Lower leg skin (tissue), 4 donors: ENCODE measurements around the gene MAGI3. TPM values are rescaled to one million over a fixed set of nuclear protein-coding genes. Genes with fewer than 3 reads are reported as not detected.
"Not testable (repeated sequence)": the region's sequence is repeated elsewhere in the genome, so short reads cannot be mapped to it uniquely, and the experiment has no call there.

Experiments used
- DNase-seq, 2 donors: peaks; one replicate each; pipeline ENCODE4 v3.0.0-alpha.2; 2019; ENCODE audit warnings: low spot score in 2 of 2
- H3K4me3 ChIP-seq: fragments of 200-600 bp; sonication (generic); 2 replicates; pipeline ENCODE4 v1.5.1; 2017; ENCODE audit warnings: mild to moderate bottlenecking, low read depth; ENCODE audit not compliant: poor library complexity, severe bottlenecking
- POLR2A ChIP-seq, 2 donors: fragments of 450-650 bp; IDR thresholded peaks; one replicate each; pipeline ENCODE4 v1.6.1; 2016 to 2017; ENCODE audit warnings: antibody characterized with exemption in 2 of 2, mild to moderate bottlenecking in 1 of 2, moderate library complexity in 1 of 2
- WGBS, 2 donors: methylation state at CpG; one replicate each; pipeline ENCODE4 v1.1.5; 2018; 5-methylcytosine and 5-hydroxymethylcytosine counted together
- intact Hi-C: fragments of 100-400 bp; cut with DNase I; formaldehyde crosslinking; loops from one replicate; pipeline ENCODE4 v1.15.0; 2023; ENCODE audit warnings: low total_unique reads
- total RNA-seq, 4 donors: library from RNA; depleted of rRNA; stranded (reverse); fragments of >200 nt; gene quantifications; one replicate each; pipeline ENCODE4 v1.1.0, GENCODE V29; 2016
- TF ChIP-seq, protein P1 (sequence below), 3 donors: fragments of 450-650 bp; IDR thresholded peaks; one replicate each; pipeline ENCODE4 v1.5.1; 2016; ENCODE audit warnings: antibody characterized with exemption in 3 of 3, mild to moderate bottlenecking in 3 of 3, moderate library complexity in 2 of 3

MAGI3 gene
- total RNA-seq, 4 donors from 2014 or later = 6.8 to 14.2 (median 10.3) TPM

DNA sequence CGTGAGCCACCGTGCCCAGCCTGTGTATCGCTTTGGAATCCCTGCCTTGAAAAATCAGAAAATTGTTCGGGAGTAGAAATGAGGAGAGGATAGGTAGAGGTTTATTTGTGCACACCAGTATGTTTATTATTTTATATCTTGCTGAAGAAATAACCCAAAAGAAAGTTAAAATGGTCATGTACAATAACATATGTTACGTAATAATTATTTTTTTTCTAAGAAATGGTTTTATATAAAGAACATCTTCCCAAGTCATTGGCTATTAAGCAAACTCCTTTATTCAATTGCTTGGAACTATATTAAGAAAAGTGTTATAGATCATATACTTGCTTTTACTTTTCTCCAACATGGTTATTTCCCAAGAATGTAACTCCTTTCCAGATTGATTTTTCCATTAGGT is 197.2 kb downstream of the MAGI3 start:
- no peak for DNase-seq
- TF ChIP-seq POLR2A (IDR thresholded peaks at IDR 0.05) = no peak
- TF ChIP-seq, protein P1, sequence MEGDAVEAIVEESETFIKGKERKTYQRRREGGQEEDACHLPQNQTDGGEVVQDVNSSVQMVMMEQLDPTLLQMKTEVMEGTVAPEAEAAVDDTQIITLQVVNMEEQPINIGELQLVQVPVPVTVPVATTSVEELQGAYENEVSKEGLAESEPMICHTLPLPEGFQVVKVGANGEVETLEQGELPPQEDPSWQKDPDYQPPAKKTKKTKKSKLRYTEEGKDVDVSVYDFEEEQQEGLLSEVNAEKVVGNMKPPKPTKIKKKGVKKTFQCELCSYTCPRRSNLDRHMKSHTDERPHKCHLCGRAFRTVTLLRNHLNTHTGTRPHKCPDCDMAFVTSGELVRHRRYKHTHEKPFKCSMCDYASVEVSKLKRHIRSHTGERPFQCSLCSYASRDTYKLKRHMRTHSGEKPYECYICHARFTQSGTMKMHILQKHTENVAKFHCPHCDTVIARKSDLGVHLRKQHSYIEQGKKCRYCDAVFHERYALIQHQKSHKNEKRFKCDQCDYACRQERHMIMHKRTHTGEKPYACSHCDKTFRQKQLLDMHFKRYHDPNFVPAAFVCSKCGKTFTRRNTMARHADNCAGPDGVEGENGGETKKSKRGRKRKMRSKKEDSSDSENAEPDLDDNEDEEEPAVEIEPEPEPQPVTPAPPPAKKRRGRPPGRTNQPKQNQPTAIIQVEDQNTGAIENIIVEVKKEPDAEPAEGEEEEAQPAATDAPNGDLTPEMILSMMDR (IDR thresholded peaks at IDR 0.05) = no peak
- intact Hi-C loops = no loop called here
- 78 to 96% methylated on average over 5 of the region's 5 CpGs for WGBS, 2 donors
- no peak overlapping the region for H3K4me3 ChIP-seq

DNA sequence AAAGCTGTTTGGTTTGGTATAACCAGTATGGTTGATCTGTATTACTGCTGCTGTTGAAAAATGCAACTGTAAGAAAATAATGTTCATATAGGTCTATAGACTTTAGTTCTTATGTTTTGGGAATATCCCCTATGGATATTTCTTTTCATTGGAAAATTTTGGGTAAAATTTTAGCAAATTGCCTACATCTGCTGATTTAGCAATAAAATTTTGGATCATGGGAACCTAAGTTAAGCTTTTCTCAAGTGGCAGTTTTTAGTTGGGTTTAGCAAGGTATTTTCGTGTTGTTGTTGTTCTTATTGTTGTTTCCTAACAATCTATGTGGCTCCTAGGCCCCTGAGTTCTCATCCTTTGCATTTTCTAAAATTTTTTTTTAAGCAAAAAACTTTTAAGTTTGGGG is 201.9 kb downstream of the MAGI3 start:
- TF ChIP-seq POLR2A (IDR thresholded peaks at IDR 0.05) = no peak
- TF ChIP-seq, protein P1 (IDR thresholded peaks at IDR 0.05) = no peak
- WGBS, 2 donors = 0 to 97% methylated on average over 1 of the region's 1 CpG
- DNase-seq = no peak
- H3K4me3 ChIP-seq = no peak overlapping the region
- intact Hi-C loops = no loop called here

DNA sequence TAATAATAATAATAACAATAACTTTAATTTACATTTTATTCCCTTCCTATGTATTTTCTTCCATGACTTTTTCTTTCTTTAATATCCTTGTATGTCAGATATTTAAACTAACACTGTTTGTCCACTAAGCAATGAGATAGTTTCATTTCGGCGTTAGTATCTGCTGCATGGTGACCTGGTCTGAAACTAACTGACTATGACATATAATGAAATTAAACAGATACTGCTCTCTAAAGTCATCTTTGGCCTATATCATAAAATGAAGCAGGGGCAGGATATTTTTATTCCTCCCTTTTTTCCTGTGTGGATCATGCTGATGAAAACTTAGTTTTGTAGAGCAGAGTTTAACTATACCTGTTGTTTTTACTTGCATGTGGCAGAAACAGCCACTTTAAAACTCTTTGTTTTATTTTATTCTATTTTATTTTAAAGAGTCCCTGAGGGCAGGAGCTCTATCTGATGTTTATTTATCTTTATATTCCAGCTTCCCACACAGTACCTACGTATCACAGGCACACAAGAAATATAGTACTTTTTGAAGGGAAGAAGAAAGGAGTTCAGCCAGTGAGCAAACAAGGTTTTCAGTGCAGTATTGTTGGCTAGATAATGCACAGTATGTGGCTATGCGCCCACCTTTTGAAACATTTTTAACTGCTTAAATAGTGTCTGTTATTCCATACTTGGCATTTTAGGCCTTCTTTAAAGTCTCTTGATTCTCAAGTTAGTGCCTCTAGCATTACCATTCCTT is 203.4 kb downstream of the MAGI3 start:
- intact Hi-C loops = no loop called here
- WGBS, 2 donors = 84 to 91% methylated on average over 4 of the region's 4 CpGs
- TF ChIP-seq POLR2A (IDR thresholded peaks at IDR 0.05) = no peak
- no peak for DNase-seq
- H3K4me3 ChIP-seq = no peak overlapping the region

DNA sequence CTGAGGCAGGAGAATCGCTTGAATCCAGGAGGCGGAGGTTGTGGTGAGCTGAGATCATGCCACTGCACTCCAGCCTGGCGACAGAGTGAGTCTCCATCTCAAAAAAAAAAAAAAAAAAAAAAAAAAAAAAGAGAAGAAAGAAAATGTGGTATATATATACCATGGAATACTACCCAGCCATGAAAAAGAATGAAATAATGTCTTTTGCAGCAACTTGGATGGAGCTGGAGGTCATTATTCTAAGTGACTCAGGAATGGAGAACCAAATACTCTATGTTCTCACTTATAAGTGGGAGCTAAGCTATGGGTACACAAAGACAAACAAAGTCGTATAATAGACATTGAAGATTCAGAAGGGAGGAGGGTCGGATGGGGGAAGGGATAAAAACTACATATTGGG is 214.2 kb downstream of the MAGI3 start:
- H3K4me3 ChIP-seq = not testable (repeated sequence)
- 96 to 98% methylated on average over 5 of the region's 5 CpGs for WGBS, 2 donors

DNA sequence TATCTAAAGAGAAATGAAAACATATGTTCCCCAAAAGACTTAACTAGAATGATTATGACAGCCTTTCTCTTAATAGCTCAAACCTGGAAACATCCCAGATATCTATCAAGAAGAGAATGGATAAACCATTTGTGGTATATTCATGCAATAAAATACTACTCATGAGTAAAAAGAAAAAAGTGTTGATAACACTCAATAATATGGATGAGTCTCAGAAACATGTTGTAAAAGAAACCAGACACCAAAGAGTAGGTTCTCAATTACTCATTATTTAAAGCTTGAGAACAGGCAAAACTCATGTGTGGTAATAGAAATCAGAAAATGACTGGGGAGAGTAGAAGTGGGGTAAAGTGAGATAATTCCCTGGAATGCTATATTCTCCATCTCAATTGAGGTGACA is 214.8 kb downstream of the MAGI3 start:
- no peak overlapping the region for H3K4me3 ChIP-seq
- intact Hi-C loops = no loop called here
- no peak for DNase-seq
- no peak for TF ChIP-seq POLR2A (IDR thresholded peaks at IDR 0.05)
- TF ChIP-seq, protein P1 (IDR thresholded peaks at IDR 0.05) = no peak

More for the DNA sequence above, 214.2 kb downstream of the MAGI3 start:
- DNase-seq, intact Hi-C loops: not testable (repeated sequence)

DNA sequence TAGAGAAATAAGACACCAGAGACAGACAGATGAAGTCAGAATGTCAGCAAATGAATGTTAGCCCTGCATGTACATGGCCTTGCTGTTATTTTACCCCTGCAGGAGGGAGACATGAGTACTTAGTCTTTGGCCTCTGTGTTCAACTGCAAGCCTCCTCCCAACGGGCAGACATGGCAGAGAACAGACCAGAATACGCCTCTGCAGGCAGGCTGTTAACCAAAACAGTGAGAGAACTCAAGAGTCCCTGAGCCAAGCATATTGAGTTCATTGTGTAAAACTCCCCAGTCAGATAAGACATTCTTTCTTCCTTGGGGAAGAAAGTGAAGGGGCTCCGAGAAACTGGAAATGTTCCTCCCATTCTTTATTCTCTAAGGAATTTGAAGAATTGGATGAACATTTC is 218.1 kb downstream of the MAGI3 start:
- 78 to 83% methylated on average over 3 of the region's 3 CpGs for WGBS, 2 donors
- no peak for DNase-seq
- TF ChIP-seq POLR2A (IDR thresholded peaks at IDR 0.05) = no peak
- TF ChIP-seq, protein P1 (IDR thresholded peaks at IDR 0.05) = no peak
- intact Hi-C loops = no loop called here
- H3K4me3 ChIP-seq = no peak overlapping the region

DNA sequence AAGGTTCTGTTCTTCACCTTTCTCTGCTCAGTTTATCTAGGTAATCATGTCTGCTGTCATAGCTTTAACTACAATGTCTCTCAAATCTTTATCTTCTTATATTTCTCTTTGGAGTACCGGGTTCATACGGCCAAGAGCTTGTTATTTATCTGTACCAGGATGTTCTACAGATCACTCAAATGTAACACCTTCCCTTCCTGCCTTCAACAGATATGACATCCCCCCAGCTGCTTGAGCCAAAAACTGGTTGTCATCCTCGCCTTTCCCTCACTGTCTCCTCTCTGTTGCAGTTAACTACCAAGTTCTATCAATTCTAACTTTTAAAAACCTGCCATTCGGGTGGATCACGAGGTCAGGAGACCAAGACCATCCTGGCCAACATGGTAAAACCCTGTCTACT is 220.1 kb downstream of the MAGI3 start:
- intact Hi-C loops = no loop called here
- TF ChIP-seq, protein P1 (IDR thresholded peaks at IDR 0.05) = no peak
- no peak for TF ChIP-seq POLR2A (IDR thresholded peaks at IDR 0.05)
- no peak for DNase-seq
- H3K4me3 ChIP-seq = no peak overlapping the region
- WGBS, 2 donors = 94 to 99% methylated on average over 5 of the region's 5 CpGs
